Activated T-helper 1 cell treated with anti-CD3 and anti-CD28 coated beads, Interleukin-12 subunit alpha, Interleukin-12 subunit beta, Interleukin-2, Interleukin-4 antibody, amounts not matched to agents 30 ng/mL and 10 ng/mL and 1 ng/mL, durations not matched to agents 14 hours and 24 hours and 36 hours (primary cell): ENCODE results near the gene VAMP7. TPM values are rescaled to one million over a fixed set of nuclear protein-coding genes. Genes with fewer than 3 reads are reported as not detected.

ENCODE experiments used
- DNase-seq: peaks from one replicate; pipeline ENCODE4 v3.0.0; 2021; ENCODE audit warnings: low spot score
- H3K27ac Mint-ChIP-seq: one replicate; pipeline ENCODE4 v1.8.0; 2021; ENCODE audit warnings: mild to moderate bottlenecking, mixed read lengths
- H3K27me3 Mint-ChIP-seq: one replicate; pipeline ENCODE4 v1.8.0; 2022; ENCODE audit warnings: mild to moderate bottlenecking, moderate library complexity, mixed read lengths; ENCODE audit not compliant: insufficient read depth
- H3K36me3 Mint-ChIP-seq: one replicate; pipeline ENCODE4 v1.8.0; 2021; ENCODE audit warnings: low read depth, mixed read lengths
- H3K4me1 Mint-ChIP-seq: one replicate; pipeline ENCODE4 v1.8.0; 2021; ENCODE audit warnings: low read depth, mixed read lengths
- H3K4me3 Mint-ChIP-seq: one replicate; pipeline ENCODE4 v1.8.0; 2021; ENCODE audit warnings: mild to moderate bottlenecking, moderate library complexity, mixed read lengths
- H3K9me3 Mint-ChIP-seq: one replicate; pipeline ENCODE4 v1.8.0; 2021; ENCODE audit warnings: mixed read lengths
- intact Hi-C: fragments of 100-400 bp; cut with micrococcal nuclease; formaldehyde crosslinking; loops from one replicate; pipeline ENCODE4 v1.15.1; 2024
- total RNA-seq: library from RNA; stranded (reverse); gene quantifications from 2 replicates; pipeline ENCODE4 v1.2.3, GENCODE V29; 2022

Gene VAMP7
- total RNA-seq, 1 donor from 2014 or later = 27.4 TPM

DNA sequence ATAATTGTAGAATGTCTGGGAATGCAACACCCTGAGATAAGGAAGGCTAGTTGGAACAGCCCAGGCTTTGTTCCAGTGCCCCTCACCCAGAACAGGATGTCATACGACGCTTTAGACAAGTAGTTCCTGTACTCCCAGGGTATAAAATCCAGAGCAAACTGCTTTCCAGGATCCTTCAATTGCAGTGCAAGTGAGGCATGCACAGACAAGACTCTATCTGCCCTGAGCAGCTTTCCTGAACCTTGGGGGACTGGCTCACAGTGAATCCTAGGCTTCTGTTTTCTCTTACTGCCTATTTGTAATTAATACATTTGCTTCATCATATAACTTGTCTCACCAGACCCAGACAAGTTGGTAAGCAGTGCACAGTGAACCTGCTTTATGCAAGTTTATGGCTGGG, 68.0 kb downstream of the VAMP7 start:
- no peaks in the 10 kb centered on the region for H3K9me3 Mint-ChIP-seq
- H3K4me3 Mint-ChIP-seq = no peak overlapping the region
- H3K36me3 Mint-ChIP-seq = peaks cover 8% of the 10 kb centered on the region
- no peak for DNase-seq
- intact Hi-C loops = no loop called here
- H3K27me3 Mint-ChIP-seq = no peaks in the 10 kb centered on the region
- no peaks in the 10 kb centered on the region for H3K4me1 Mint-ChIP-seq
- H3K27ac Mint-ChIP-seq = no peak overlapping the region

DNA sequence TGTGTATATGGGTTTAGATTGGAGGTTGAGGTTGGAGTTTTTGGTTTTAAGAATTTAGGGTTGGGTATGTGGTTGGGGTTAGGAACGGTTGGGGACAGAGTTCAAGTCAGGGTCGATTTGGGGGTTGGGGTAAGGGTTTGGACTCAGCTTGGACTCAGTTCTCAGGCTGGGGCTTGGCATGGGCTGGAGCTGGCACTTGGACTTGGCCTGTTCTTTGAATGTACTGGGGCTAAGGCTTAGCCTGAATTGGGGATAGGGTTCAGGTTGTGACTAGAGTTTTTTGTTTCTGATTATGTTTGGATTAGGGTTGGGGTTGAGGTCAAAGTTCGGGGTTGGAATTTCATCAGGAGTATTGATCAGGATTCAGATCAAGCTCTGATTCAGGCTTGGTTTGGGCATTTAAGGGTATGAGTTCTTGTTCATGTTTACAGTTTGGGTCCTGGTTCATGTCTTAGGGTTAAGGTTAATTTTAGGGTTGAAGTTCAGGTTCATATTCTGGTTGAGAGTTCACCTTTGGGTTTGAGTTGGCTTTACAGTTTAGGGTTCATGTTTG, 70.2 kb downstream of the VAMP7 start:
- no peak overlapping the region for H3K4me3 Mint-ChIP-seq
- H3K4me1 Mint-ChIP-seq = no peaks in the 10 kb centered on the region
- H3K27ac Mint-ChIP-seq = no peak overlapping the region
- DNase-seq = no peak
- H3K36me3 Mint-ChIP-seq = no peaks in the 10 kb centered on the region
- H3K27me3 Mint-ChIP-seq = peaks cover 2% of the 10 kb centered on the region
- intact Hi-C loops = no loop called here
- no peaks in the 10 kb centered on the region for H3K9me3 Mint-ChIP-seq

DNA sequence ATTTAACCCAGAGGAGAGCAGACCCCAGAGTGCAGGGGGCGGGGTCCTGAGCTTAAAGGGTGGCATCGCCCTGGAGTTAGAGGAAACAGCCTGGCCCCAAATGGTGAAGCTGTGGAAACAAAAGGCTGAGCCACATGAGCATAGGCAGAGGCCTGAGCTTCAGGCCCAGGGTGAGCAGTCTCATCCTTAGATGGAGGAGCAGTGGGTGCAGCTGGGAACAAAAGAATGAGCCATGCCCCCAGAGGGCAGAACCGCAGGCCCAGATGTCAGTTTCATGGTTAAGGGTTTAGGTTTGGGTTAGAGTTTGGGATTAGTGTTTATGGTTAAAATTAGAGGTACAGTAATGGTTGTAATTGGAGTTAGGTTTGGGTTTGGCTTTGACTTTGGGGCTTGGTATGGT, 71.9 kb downstream of the VAMP7 start:
- Mint-ChIP-seq H3K4me1 (no peaks in the 10 kb centered on the region), H3K4me3 (no peak overlapping the region)

DNA sequence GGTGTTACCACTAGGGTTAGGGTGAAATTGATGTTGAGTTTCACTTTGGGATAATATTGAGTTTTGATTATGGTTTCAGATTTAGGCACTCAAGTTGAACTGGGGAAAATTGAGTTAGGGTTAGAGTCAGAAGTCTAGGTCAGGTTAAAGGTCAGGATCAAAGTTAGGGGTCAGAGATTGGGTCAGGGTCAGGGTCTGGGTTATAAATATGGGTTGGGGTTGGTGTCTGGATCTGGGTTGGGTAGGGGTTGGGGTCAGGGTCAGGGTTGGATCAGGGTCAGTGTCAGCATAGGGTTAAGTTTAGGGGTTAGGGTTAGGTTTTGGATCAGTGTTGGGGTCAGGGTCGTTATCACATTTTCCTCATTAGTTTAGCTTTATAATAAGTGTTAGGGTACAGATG, 73.6 kb downstream of the VAMP7 start:
- DNase-seq = no peak
- H3K36me3 Mint-ChIP-seq = no peaks in the 10 kb centered on the region
- no peaks in the 10 kb centered on the region for H3K4me1 Mint-ChIP-seq
- intact Hi-C loops = no loop called here
- H3K4me3 Mint-ChIP-seq = no peak overlapping the region
- H3K27ac Mint-ChIP-seq = no peak overlapping the region
- no peaks in the 10 kb centered on the region for H3K9me3 Mint-ChIP-seq
- H3K27me3 Mint-ChIP-seq = peaks cover 2% of the 10 kb centered on the region

More for the DNA sequence above, 71.9 kb downstream of the VAMP7 start:
- intact Hi-C loops = no loop called here
- no peaks in the 10 kb centered on the region for H3K36me3 Mint-ChIP-seq
- no peaks in the 10 kb centered on the region for H3K9me3 Mint-ChIP-seq
- H3K27me3 Mint-ChIP-seq = peaks cover 2% of the 10 kb centered on the region
- DNase-seq = no peak
- no peak overlapping the region for H3K27ac Mint-ChIP-seq

DNA sequence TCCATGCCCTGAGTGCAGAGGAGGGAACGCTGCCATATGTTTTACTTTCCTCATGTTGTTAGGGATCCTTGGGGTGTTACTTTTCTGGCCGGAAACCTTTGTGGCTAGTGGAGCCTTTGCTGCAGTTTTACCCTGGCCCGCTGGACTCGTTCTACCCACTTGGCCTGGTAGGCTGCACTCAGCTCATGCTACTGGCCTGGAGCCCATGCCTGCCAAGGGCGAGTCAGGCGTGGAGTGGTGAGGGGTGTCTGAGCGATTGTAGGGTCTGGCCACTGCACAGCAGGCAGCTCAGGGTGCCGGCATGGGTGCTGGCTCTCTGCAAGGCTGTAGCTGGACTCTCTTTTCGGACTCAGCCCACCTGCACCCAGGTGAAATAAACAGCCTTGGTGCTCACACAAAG, 75.0 kb downstream of the VAMP7 start:
- intact Hi-C loops = no loop called here
- Mint-ChIP-seq H3K4me3 (no peak overlapping the region), H3K9me3 (no peaks in the 10 kb centered on the region), H3K27ac (no peak overlapping the region), H3K36me3 (no peaks in the 10 kb centered on the region), H3K27me3 (peaks cover 2% of the 10 kb centered on the region), H3K4me1 (no peaks in the 10 kb centered on the region)
- no peak for DNase-seq

DNA sequence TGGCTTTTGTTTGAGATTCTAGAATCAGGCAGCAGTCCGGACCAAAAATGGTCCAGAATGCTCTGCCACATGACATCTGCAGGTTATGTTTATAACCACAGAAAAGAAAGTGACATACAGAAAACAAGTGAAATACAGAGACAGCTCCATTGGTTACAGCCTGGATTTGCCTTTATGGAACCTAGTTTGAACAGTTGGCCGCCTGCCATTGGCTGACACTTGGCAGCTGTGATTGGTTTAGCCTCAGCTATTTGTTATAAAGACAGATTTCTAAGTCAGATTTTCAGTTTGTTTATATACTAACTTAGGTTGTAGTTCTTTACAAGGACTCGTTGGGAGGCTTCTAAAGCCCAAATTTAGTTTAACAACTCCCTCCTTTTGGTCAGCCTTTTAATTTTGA, 75.5 kb downstream of the VAMP7 start:
- Mint-ChIP-seq H3K9me3 (no peaks in the 10 kb centered on the region), H3K4me1 (no peaks in the 10 kb centered on the region), H3K36me3 (no peaks in the 10 kb centered on the region), H3K27ac (no peak overlapping the region), H3K4me3 (no peak overlapping the region), H3K27me3 (peaks cover 2% of the 10 kb centered on the region)
- DNase-seq = no peak
- intact Hi-C loops = no loop called here

DNA sequence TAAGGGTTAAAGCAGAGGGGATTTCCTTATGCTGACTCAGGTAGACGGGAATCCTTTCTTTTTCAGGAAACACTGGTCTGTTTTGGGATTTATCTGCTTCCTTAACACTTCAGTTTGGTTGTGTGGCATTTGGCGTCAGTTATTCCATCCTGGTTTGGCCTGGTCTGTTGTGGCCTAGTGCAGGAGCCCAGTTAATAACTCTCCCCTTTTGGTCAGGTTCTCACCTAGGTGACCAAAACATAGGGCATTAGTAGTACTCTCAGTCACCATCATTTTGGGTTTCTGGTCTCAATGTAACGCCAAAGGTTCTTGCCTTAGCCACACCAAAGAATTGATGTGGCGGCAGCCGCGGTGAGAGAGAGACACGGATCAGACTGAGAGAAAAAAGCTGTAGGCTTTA, 76.7 kb downstream of the VAMP7 start:
- no peaks in the 10 kb centered on the region for H3K9me3 Mint-ChIP-seq
- DNase-seq = no peak

DNA sequence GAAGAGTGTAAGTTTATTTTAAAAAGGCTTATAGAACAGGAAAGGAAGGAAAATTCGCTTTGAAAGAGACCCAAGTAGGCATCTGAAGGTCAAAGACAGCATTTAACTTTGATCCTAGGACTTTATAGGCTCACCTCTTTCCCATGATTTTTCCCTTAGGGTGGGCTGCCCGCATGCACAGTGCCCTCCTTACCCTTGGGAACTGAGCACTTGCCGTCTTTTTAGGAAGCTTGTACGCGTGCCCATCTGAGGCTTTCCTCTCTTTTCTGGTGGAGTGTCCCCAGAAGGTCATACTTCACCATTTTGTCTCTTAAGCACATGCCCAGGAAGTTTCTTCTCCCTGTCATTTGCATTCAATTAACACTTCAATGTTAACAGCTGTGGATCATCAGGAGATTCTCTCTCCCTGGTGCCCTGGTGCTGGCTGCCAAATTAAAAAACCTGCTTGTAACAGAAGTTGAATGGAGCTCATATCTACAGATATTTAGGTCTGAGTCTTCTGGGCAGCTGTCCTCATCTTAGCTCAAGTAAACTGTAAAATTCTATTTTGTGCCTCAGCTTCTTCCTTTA, 78.0 kb downstream of the VAMP7 start:
- no peaks in the 10 kb centered on the region for H3K36me3 Mint-ChIP-seq
- H3K4me3 Mint-ChIP-seq = no peak overlapping the region
- no peak overlapping the region for H3K27ac Mint-ChIP-seq
- no peaks in the 10 kb centered on the region for H3K4me1 Mint-ChIP-seq
- peaks cover 4% of the 10 kb centered on the region for H3K27me3 Mint-ChIP-seq
- no peak for DNase-seq
- H3K9me3 Mint-ChIP-seq = peaks cover 6% of the 10 kb centered on the region
- intact Hi-C loops = no loop called here

More for the DNA sequence above, 76.7 kb downstream of the VAMP7 start:
- no peak overlapping the region for H3K4me3 Mint-ChIP-seq
- no peaks in the 10 kb centered on the region for H3K4me1 Mint-ChIP-seq
- H3K27me3 Mint-ChIP-seq = peaks cover 2% of the 10 kb centered on the region
- H3K36me3 Mint-ChIP-seq = no peaks in the 10 kb centered on the region
- no peak overlapping the region for H3K27ac Mint-ChIP-seq
- intact Hi-C loops = no loop called here

DNA sequence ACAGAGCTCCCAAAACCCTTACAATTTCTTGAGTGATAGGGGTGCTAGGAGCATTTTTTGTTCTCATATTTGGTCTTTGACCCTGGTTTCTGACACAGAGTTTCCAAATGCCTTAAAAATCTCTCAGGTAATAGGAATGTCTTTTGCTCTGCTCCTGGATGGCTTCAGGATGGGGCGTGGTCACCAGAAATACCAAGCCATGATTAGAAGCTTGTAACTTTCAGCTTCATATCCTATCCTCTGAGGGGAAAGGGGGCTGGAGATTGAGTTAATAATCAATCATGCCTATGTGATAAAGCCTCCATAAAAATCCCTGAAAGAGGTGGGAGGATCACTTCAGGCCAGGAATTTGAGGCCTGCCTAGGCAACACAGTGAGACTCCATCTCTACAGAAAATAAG, 81.8 kb downstream of the VAMP7 start:
- Mint-ChIP-seq H3K27me3 (peaks cover 3% of the 10 kb centered on the region), H3K27ac (no peak overlapping the region), H3K4me1 (peaks cover 6% of the 10 kb centered on the region), H3K36me3 (no peaks in the 10 kb centered on the region), H3K9me3 (peaks cover 12% of the 10 kb centered on the region), H3K4me3 (no peak overlapping the region)
- intact Hi-C loops = no loop called here
- DNase-seq = no peak

DNA sequence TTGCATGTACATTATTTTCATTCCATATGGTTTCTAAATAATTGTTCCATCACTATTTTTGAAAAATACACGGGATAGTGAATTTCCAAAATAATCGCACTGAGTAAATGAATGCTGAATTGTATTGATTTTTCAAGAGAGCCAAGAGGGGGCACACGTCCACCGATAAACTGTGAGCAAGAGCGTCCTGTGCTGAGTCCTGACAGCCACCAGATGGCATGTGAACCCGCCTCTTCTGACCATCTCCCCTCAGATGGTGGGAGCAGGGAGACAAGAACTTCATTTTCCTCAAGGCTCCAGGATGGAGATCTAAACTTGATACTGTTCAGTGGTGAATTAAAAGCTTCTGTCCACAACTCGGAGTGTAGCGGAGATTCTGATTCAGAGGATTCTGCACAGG, 85.7 kb downstream of the VAMP7 start:
- Mint-ChIP-seq H3K27ac (no peak overlapping the region), H3K9me3 (peaks cover 28% of the 10 kb centered on the region), H3K4me3 (no peak overlapping the region), H3K36me3 (peaks cover 1% of the 10 kb centered on the region), H3K4me1 (peaks cover 17% of the 10 kb centered on the region), H3K27me3 (peaks cover 3% of the 10 kb centered on the region)
- peak; percentile 12 for DNase-seq
- intact Hi-C loops = no loop called here

DNA sequence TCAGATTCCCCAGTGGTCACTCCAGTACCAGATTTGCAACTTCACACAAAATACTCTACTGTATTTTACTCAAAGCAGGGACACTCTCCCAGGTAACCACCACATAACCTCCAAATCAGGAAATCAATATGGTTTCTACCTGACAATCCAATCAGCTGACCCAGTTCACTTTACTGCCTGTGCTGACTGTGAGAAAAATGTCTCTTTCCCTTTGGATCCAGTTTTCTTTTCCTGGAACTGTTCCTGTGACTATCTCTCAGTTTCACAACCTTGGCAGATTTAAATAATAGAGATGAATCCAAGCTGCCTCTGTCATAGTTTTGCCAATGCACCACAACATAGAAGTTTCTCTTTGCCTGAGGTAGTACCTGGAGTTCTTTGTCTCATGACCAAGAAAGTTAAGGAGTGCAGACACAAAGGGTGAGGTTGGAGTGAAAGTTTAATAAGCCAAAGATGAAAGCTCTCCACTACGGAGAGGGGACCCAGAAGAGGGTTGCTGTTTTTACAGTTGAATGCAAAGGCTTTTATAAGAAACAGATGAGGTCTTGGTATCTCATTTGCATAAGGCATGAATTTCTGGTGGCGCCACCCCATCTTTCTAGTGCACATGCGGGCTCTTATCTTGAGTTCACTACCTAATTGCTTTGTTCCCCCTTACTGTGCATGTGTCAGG, 86.6 kb downstream of the VAMP7 start:
- intact Hi-C loops = no loop called here
- peaks cover 3% of the 10 kb centered on the region for H3K27me3 Mint-ChIP-seq
- no peak overlapping the region for H3K27ac Mint-ChIP-seq
- H3K36me3 Mint-ChIP-seq = peaks cover 1% of the 10 kb centered on the region
- peak overlapping the region; percentile 4 for H3K4me3 Mint-ChIP-seq
- H3K4me1 Mint-ChIP-seq = peaks cover 17% of the 10 kb centered on the region
- peaks cover 28% of the 10 kb centered on the region for H3K9me3 Mint-ChIP-seq
- DNase-seq = no peak

DNA sequence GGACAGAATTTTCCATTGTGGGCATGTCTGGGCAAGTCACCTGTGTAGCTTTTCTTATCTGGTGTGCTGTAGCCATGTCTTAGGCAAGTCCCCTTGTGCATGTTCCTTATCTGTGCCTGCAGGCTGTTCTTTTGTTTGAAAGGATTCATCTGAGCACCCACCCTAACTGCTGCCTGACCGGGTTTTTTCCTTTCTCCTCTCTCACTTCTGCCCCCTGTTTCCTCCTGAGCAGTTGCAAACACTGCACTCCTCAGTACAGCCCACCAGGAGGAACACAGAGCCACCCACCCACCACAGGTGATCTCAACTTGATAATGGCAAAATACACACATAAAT, 87.1 kb downstream of the VAMP7 start:
- no peak overlapping the region for H3K4me3 Mint-ChIP-seq
- no peak overlapping the region for H3K27ac Mint-ChIP-seq
- H3K4me1 Mint-ChIP-seq = peaks cover 17% of the 10 kb centered on the region
- intact Hi-C loops = no loop called here
- H3K9me3 Mint-ChIP-seq = peaks cover 28% of the 10 kb centered on the region
- peaks cover 1% of the 10 kb centered on the region for H3K36me3 Mint-ChIP-seq
- no peak for DNase-seq
- H3K27me3 Mint-ChIP-seq = peaks cover 3% of the 10 kb centered on the region

GRCh38 chrX:155968791-155969190, 87.6 kb downstream of the VAMP7 start:
- H3K36me3 Mint-ChIP-seq = peaks cover 1% of the 10 kb centered on the region
- H3K4me3 Mint-ChIP-seq = no peak overlapping the region
- H3K27me3 Mint-ChIP-seq = peaks cover 3% of the 10 kb centered on the region
- H3K27ac Mint-ChIP-seq = no peak overlapping the region
- no peak for DNase-seq
- H3K4me1 Mint-ChIP-seq = peaks cover 17% of the 10 kb centered on the region
- peaks cover 26% of the 10 kb centered on the region for H3K9me3 Mint-ChIP-seq
- intact Hi-C loops = no loop called here
